ENCODE measurements around the gene PPP2R2D.

PPP2R2D gene

DNA sequence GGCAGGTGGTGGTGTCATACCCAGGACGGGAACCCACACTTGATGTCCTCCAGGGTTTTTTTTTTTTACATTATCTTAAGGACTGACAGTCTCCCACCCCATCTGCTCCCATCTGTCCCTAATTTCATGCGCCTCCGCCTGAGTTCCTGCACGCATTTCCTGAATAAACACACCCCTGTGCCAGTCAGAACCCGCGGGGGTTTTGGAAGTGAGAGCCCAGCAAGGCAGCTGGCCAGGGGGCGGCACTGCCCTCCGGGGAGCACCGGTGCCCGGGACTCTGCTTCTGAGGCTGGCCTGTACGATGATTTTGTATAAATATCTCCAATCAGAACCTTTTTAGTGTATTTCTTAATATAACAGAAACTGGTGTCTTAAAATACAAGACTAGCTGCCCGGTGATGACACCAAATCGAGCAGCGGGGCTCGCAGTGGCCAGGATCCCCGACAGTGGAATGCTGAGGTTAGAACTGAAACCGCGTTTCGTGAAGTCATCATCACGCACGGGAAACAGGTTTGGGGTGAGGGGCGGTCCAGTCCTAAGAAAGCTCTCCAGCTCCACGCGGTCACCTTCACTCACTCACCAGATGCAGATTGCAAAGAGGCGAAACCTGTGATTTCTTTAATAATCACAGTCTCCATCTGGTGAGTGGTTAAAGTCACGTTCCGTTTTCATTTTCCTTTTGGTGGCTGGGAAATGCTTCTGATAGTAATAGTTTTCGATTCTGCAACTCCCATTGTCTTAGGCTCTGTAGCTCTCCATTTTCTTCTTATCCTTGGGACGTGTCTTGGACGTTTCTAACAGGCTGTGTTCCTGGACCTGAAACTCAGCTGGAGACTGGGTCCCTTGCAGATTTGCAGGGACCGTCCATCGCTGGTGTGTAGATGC, 61.2 kb downstream of the PPP2R2D start:
- intact Hi-C loops (cut with DNase I; ENCODE audit: low total_unique reads): no loop called here
- no peaks in the 10 kb centered on the region for H3K4me1 ChIP-seq
- DNase-seq: peak in 1 of 2 donors; percentile 17
- no peaks in the 10 kb centered on the region for H3K27me3 ChIP-seq
- peaks cover 21 to 57% (median 36%) of the 10 kb centered on the region in 3 donors for H3K36me3 ChIP-seq
- no peak overlapping the region for H3K27ac ChIP-seq
- peaks cover 0 to 3% (median 0%) of the 10 kb centered on the region in 3 donors for H3K9me3 ChIP-seq
- H3K4me3 ChIP-seq: no peak overlapping the region
- no peak for TF ChIP-seq CTCF (IDR thresholded peaks at IDR 0.05)

- H3K27me3 ChIP-seq: no peaks in the 10 kb centered on the region
- no peaks in the 10 kb centered on the region for H3K4me1 ChIP-seq
- no peak overlapping the region for H3K4me3 ChIP-seq
- H3K36me3 ChIP-seq: peaks cover 18 to 45% (median 27%) of the 10 kb centered on the region in 3 donors
- no peak for DNase-seq
- no peak overlapping the region for H3K27ac ChIP-seq
- TF ChIP-seq CTCF (IDR thresholded peaks at IDR 0.05): no peak
- H3K9me3 ChIP-seq: peaks cover 0 to 3% (median 0%) of the 10 kb centered on the region in 3 donors
- intact Hi-C loops (cut with DNase I; ENCODE audit: low total_unique reads): no loop called here
Observed at GRCh38 chr10:131963350-131963749, 62.5 kb downstream of the PPP2R2D start.

DNA sequence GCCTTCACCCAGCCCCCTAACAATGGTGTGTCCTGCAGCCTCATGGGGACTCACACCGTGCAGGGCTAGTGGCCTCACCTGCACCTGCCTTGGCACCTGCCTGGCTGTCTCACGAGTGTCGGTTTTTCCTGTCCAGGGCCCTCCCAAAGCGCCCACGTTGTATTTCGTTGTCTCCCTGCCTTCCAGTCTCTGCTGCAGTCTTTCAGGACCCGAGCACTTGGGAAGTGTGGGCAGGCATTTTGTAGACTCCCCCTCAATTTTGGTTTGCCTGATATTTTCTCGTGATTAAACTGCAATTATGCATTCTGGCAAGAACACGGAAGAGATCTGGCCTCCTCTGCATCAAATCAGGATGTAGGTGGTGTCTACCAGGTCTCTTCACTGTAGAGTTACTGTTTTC, 63.0 kb downstream of the PPP2R2D start:
- Histone ChIP-seq H3K27ac (no peak overlapping the region), H3K9me3 (peaks cover 0 to 3% (median 0%) of the 10 kb centered on the region in 3 donors), H3K27me3 (no peaks in the 10 kb centered on the region), H3K36me3 (peaks cover 23 to 43% (median 25%) of the 10 kb centered on the region in 3 donors), H3K4me1 (no peaks in the 10 kb centered on the region), H3K4me3 (no peak overlapping the region)
- no peak for TF ChIP-seq CTCF (IDR thresholded peaks at IDR 0.05)
- DNase-seq: no peak
- intact Hi-C loops (cut with DNase I; ENCODE audit: low total_unique reads): no loop called here

GRCh38 chr10:131964298-131964697, 63.5 kb downstream of the PPP2R2D start:
- TF ChIP-seq CTCF (IDR thresholded peaks at IDR 0.05): no peak
- intact Hi-C loops (cut with DNase I; ENCODE audit: low total_unique reads): no loop called here
- H3K9me3 ChIP-seq: peaks cover 0 to 3% (median 0%) of the 10 kb centered on the region in 3 donors
- no peak overlapping the region for H3K4me3 ChIP-seq
- H3K27ac ChIP-seq: no peak overlapping the region
- H3K4me1 ChIP-seq: no peaks in the 10 kb centered on the region
- no peaks in the 10 kb centered on the region for H3K27me3 ChIP-seq
- peaks cover 28 to 43% (median 30%) of the 10 kb centered on the region in 3 donors for H3K36me3 ChIP-seq
- DNase-seq: no peak

DNA sequence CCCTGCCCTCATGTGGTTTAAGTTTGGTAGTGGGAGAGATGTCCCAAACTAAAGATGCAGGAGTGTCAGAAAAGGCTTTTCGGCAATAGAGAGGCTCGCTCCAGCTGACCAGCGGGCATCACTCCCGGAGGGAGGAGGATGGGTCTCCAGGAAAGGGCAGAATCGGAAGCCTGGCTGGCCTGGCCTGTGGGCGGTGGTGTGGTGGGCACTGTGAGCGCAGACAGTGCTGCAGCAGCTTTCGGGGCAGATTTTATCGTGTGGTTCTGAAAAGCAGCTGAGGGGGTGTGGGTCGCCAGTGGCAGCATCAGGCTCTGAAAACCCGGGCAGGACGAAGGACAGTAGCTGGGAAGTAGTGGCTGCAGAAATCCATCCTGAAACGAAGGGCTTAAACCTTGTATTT, 68.1 kb downstream of the PPP2R2D start:
- peak in 1 of 2 donors; percentile 40 for DNase-seq
- peaks cover 44 to 74% (median 48%) of the 10 kb centered on the region in 3 donors for H3K36me3 ChIP-seq

More for the DNA sequence above, 68.1 kb downstream of the PPP2R2D start:
- no peaks in the 10 kb centered on the region for H3K27me3 ChIP-seq
- peaks cover 0 to 8% (median 3%) of the 10 kb centered on the region in 4 donors for H3K4me1 ChIP-seq
- no peaks in the 10 kb centered on the region for H3K9me3 ChIP-seq
- intact Hi-C loops (cut with DNase I; ENCODE audit: low total_unique reads): no loop called here
- no peak overlapping the region for H3K27ac ChIP-seq
- no peak for TF ChIP-seq CTCF (IDR thresholded peaks at IDR 0.05)
- H3K4me3 ChIP-seq: no peak overlapping the region

All from tibial artery (tissue), 4 donors.